ENCODE results near the gene SGIP1.

The SGIP1 gene

GRCh38 chr1:66686406-66686805 is 152.5 kb downstream of the SGIP1 start:
- no peak overlapping the region for H3K4me3 ChIP-seq (ENCODE audit: low read length)
- no peak for TF ChIP-seq CTCF (IDR thresholded peaks at IDR 0.05; ENCODE audit: insufficient read depth, low read depth, low read length, missing control alignments)

DNA sequence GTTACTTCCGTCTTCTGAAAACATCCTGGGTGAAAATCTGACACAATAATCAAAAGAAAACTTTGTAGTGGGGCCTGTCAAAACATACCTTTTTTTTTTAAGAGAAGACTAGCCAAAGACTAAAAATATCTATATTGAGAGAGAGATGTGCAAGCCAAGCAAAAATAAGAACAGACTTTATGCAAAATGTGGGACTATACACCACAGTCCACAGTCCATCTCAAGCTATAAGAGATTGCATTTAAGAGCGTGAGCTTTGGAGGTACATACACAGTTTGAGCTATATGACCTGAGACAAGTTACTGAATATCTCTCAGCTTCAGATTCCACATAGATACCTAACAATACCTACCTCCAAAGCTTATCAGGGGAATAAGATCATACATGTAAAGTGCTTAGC is 153.4 kb downstream of the SGIP1 start:
- no peak for DNase-seq (ENCODE audit: low read depth)
- H3K4me3 ChIP-seq (ENCODE audit: low read length) = no peak overlapping the region
- no peak for TF ChIP-seq CTCF (IDR thresholded peaks at IDR 0.05; ENCODE audit: insufficient read depth, low read depth, low read length, missing control alignments)

More at GRCh38 chr1:66686406-66686805, 152.5 kb downstream of the SGIP1 start:
- DNase-seq (ENCODE audit: low read depth) = no peak

GRCh38 chr1:66690666-66691381 is 156.9 kb downstream of the SGIP1 start:
- no peak for TF ChIP-seq CTCF (IDR thresholded peaks at IDR 0.05; ENCODE audit: insufficient read depth, low read depth, low read length, missing control alignments)
- no peak overlapping the region for H3K4me3 ChIP-seq (ENCODE audit: low read length)
- no peak for DNase-seq (ENCODE audit: low read depth)

DNA sequence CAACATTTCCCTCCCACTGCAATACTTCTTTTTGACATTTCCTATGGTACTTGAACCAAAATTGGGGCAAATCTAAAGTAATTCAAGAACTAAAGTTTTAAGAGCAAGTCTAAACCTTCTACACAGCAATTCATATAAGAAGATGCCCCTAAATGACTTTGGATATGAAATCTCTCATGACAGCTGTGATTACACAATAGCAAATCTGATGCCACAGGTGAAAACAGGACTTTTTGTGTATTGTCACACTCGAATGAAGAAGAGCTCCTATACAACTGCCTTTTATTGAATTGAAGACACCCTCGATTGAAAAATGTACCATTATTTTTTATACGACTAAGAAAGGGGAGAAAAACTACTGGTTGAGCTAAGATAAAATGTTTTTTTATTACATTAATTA is 158.7 kb downstream of the SGIP1 start:
- no peak overlapping the region for H3K4me3 ChIP-seq (ENCODE audit: low read length)
- DNase-seq (ENCODE audit: low read depth) = no peak
- TF ChIP-seq CTCF (IDR thresholded peaks at IDR 0.05; ENCODE audit: insufficient read depth, low read depth, low read length, missing control alignments) = no peak

GRCh38 chr1:66693856-66694255 is 159.9 kb downstream of the SGIP1 start:
- TF ChIP-seq CTCF (IDR thresholded peaks at IDR 0.05; ENCODE audit: insufficient read depth, low read depth, low read length, missing control alignments) = no peak
- no peak for DNase-seq (ENCODE audit: low read depth)
- H3K4me3 ChIP-seq (ENCODE audit: low read length) = no peak overlapping the region

GRCh38 chr1:66695116-66695515 is 161.2 kb downstream of the SGIP1 start:
- no peak for DNase-seq (ENCODE audit: low read depth)
- TF ChIP-seq CTCF (IDR thresholded peaks at IDR 0.05; ENCODE audit: insufficient read depth, low read depth, low read length, missing control alignments) = no peak
- no peak overlapping the region for H3K4me3 ChIP-seq (ENCODE audit: low read length)

DNA sequence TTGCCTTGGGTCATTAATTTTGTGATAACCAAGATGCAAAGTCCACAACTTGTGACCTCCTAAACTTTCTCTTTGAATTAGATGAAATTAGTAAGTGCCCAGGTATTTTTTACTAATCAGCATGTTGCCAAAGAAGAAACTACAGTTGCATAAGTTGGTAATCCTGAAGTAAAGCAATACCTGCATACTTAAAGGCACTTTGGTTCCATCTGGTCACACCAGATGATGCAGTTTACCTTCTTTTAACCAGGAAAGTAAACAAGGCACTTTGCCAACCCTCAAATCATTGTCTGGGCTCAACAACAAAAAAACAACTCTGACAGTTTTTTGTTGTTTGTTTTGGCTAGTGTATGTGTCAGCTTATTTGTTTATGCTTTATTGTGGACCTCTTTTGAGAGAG is 162.8 kb downstream of the SGIP1 start:
- TF ChIP-seq CTCF (IDR thresholded peaks at IDR 0.05; ENCODE audit: insufficient read depth, low read depth, low read length, missing control alignments) = no peak
- H3K4me3 ChIP-seq (ENCODE audit: low read length) = no peak overlapping the region
- DNase-seq (ENCODE audit: low read depth) = peak; percentile 69
